ELR (cell line): ENCODE data around the gene COPS7A.

Experiments used
- DNase-seq: peaks from one replicate; pipeline ENCODE4 v3.0.0-alpha.2; 2015; ENCODE audit warnings: low read depth

Gene COPS7A

GRCh38 chr12:6723607-6724408 is at the start of gene COPS7A:
TSS of gene COPS7A (plus strand) at chr12:6724046. CDS start at chr12:6724657, 611 bp downstream.
- peak; percentile 99 for DNase-seq

- no peak for DNase-seq
Measured at GRCh38 chr12:6676962-6677361, 46.9 kb upstream of the COPS7A start.

GRCh38 chr12:6684609-6685008 is 39.2 kb upstream of the COPS7A start:
- DNase-seq = peak; percentile 69

GRCh38 chr12:6685814-6686213 is 38.0 kb upstream of the COPS7A start:
- DNase-seq = no peak

- DNase-seq = peak; percentile 47
Measured at GRCh38 chr12:6688543-6688998, 35.3 kb upstream of the COPS7A start.

- peak; percentile 100 for DNase-seq
Measured at GRCh38 chr12:6688999-6689882, 34.6 kb upstream of the COPS7A start, which contains the start of gene ZNF384. TSS of gene ZNF384 (minus strand) at chr12:6689375. CDS start at chr12:6679520, 9,855 bp downstream.

GRCh38 chr12:6691473-6691872 is 32.4 kb upstream of the COPS7A start:
- DNase-seq = peak; percentile 75

- no peak for DNase-seq
Measured at GRCh38 chr12:6692888-6693287, 31.0 kb upstream of the COPS7A start.

- no peak for DNase-seq
Measured at GRCh38 chr12:6693832-6694355, 30.0 kb upstream of the COPS7A start.

GRCh38 chr12:6694701-6695100 is 29.1 kb upstream of the COPS7A start:
- no peak for DNase-seq

GRCh38 chr12:6695313-6696045 is 28.4 kb upstream of the COPS7A start:
- no peak for DNase-seq

GRCh38 chr12:6696690-6697583 is 26.9 kb upstream of the COPS7A start:
- DNase-seq = no peak

- peak; percentile 82 for DNase-seq
Measured at GRCh38 chr12:6697584-6698351, 26.1 kb upstream of the COPS7A start.

- DNase-seq = no peak
Measured at GRCh38 chr12:6698352-6699046, 25.3 kb upstream of the COPS7A start.

- DNase-seq = no peak
Measured at GRCh38 chr12:6699259-6699988, 24.4 kb upstream of the COPS7A start.

- peak; percentile 24 for DNase-seq
Measured at GRCh38 chr12:6699989-6700645, 23.7 kb upstream of the COPS7A start.

- DNase-seq = peak; percentile 52
Measured at GRCh38 chr12:6700646-6701051, 23.2 kb upstream of the COPS7A start, which contains the start of gene PIANP. TSS of gene PIANP (minus strand) at chr12:6700815. CDS start at chr12:6698061, 2,754 bp downstream.
